Left ventricle myocardium superior (tissue), 1 donor: ENCODE data around the gene OBSCN. TPM values are rescaled to one million over a fixed set of nuclear protein-coding genes. Genes with fewer than 3 reads are reported as not detected.
"Not testable (repeated sequence)": the region's sequence is repeated elsewhere in the genome, so short reads cannot be mapped to it uniquely, and the experiment has no call there.

Experiments
- ATAC-seq: fragments of 200-7000 bp; cut with Tn5 transposase; one replicate; pipeline ENCODE4 v1.9.1; 2020; ENCODE audit warnings: mild to moderate bottlenecking, moderate library complexity
- DNase-seq: peaks from one replicate; pipeline ENCODE4 v3.0.0-alpha.2; 2020
- intact Hi-C: fragments of 100-400 bp; cut with micrococcal nuclease; formaldehyde crosslinking; loops from one replicate; pipeline ENCODE4 v1.11.0; 2022
- total RNA-seq: library from RNA; stranded (reverse); fragmentation: NEBNext Ultra II Directional; extraction: Animal tissue kit (Norgen Biotek cat#: 25700); gene quantifications from one replicate; pipeline ENCODE4 v1.2.1, GENCODE V29; 2021
- donor health status: DM: no; HTN: yes; CAD: no; lungs with severe emphysema.

OBSCN gene
- total RNA-seq, 1 donor from 2014 or later: 316 TPM

DNA sequence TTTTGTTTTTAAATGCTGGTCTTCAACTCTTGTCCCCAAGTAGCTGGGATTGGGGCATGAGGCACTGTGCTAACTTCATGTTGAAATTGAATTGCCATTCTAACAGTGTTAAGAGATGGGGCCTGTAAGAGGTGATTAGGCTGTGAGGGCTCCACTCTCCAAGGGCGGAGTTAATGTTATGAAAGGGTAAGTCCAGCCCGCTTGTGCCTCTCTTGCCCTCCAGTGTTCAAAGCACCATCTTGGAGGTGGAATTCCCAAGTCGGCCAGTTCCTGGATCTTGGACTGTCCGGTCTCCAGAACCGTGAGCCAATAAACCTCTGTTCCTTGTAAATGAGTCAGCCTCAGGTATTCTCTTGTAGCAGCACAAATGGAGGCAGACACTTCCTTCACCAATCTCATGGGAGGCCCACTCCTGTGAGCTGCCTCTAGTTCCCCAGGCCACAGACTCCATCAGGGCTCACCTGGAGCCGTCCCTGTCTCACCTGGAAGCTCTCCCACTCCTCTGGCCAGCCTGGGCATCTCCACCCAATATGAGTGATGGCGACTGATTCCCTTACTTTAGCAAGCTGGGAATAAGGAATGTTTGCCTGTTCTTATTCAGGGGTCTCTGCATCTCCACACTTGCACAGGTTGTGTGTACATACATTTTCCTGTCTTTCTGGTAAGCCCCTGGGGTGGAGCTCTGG lies 26.7 kb upstream of the OBSCN start:
- intact Hi-C loops: no loop called here
- ATAC-seq: no peak
- DNase-seq: no peak

DNA sequence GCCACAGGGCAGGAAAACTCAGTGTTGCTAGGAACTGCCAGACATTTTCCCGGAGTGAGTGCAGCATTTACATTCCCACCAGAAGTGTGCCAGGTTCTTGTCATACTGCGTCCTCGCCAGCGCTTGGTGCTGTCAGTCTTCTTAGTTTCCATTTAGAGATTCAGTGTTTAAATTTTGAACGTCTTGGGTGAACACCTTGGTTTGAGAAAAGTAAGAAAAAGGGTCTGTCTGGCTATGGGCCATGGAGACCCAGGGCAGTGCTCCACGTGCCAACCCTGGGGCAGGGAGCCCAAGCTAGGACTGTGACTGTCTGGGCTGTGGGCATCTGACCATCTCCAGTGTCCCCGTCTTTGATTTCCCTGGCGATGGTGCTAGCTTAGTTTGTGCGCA lies 26.2 kb upstream of the OBSCN start:
- intact Hi-C loops: no loop called here
- no peak for ATAC-seq

DNA sequence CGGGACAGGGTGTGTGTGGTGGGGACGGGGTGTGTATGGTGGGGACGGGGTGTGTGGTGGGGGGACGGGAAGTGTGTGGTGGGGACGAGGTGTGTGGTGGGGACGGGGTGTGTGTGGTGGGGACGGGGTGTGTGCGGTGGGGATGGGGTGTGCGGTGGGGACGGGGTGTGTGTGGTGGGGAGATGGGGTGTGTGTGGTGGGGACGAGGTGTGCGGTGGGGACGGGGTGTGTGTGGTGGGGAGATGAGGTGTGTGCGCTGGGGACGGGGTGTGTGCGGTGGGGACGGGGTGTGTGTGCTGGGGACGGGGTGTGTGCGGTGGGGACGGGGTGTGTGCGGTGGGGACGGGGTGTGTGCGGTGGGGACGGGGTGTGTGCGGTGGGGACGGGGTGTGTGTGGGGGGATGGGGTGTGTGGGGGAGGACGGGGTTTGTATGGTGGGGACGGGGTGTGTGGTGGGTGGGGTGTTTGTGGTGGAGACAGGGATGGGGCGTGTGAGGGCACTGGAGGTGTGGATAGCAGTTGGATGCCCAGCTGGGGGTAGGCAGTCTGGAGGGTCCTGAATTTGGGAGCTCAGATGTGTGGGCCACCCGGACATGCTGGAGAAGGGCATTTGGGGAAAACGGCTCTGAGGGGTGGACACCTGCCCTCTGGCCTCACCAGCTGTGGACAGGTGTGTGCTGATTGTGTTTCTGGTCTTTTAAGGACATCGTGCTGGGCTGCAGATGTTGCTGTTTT lies 25.4 kb upstream of the OBSCN start:
- intact Hi-C loops: no loop called here
- ATAC-seq (no peak), DNase-seq (no peak)

More for the DNA sequence above, 26.2 kb upstream of the OBSCN start:
- no peak for DNase-seq

DNA sequence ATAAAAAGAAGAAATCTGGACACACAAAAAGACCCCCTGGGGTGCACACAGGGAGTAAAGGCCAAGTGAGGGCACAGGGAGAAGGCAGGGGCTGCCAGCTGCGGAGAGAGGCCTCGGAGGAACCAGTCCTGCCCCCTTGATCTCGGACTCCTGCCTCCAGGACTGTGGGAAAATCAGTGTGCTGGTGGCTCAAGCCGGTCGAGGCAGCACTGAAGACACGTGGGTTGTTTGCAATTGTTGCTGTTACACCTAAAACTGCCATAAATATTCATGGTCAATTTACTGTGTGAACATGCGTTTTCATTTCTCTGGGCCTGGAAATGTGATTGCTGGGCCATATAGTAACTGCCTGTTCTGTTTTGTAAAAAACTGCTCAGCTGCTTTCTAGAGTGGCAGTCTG lies 23.7 kb upstream of the OBSCN start:
- ATAC-seq (no peak), DNase-seq (no peak)
- intact Hi-C loops: no loop called here

DNA sequence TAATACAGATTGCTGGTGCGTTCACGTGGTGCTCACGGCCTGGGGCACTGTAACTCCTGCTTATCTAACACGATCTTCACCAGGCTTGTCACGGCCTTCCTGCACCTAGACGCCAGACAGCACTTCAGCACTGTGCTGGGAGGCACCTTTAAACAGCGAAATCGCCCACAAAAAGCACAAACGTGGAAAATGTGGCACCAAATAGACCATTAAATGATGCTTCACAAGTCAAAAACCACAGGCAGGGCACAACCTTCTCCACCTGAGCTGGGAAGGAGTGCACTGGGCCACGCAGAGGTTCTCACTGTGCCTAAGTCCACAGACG lies 22.2 kb upstream of the OBSCN start:
- DNase-seq (no peak), ATAC-seq (no peak)
- intact Hi-C loops: no loop called here

DNA sequence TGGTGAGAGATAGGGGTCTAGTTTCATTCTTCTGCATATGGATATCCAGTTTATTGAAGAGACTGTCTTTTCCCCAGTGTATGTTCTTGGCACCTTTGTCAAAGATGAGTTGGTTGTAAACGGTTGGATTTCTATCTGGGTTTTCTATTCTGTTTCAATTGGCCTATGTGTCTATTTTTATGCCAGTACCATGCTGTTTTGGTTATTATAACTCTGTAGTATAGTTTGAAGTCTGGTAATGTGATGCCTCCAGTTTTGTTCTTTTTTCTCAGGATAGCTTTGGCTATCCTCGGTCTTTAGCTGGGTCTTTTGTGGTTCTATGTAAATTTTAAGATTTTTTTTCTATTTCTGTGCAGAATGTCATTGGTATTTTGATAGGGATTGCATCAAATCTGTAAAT lies 19.6 kb upstream of the OBSCN start:
- DNase-seq, intact Hi-C loops, ATAC-seq: not testable (repeated sequence)

DNA sequence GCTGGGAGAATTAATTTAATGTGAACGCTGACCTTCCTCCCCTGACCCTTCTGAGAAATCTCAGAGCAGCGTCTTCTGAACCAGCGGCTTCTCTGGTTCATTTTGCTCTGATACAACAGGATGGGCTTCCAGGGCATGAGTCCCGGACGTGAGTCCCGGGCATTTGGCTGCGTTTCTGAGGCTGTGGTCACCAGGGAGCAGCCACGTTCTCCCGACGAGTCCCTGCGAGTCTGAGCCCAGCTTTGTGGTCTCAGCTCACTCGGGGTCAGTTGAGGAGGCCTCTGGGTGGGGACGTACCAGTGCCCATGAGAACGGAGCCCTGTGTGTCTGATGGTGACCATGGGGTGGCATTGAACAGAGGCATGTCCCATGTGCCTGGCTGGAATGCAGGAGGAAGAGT lies 17.7 kb upstream of the OBSCN start:
- DNase-seq: no peak
- no peak for ATAC-seq
- intact Hi-C loops: no loop called here

DNA sequence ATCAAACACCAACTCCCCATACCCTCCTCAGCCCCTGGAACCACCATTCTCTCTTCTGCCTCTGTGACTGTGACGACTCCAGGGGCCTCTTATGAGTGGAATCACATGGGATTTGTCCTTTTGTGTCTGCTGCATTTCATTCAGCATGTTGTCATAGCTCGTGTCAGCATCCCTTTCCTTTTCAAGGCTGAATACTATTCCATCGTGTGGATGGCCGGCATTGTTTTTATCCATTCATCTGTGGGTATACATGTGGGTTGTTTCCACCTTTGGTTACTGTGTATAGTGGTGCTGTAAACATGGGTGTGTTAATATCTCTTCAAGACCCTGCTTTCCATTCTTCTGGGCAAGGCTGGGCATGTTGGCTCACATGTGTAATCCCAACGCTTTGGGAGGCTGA lies 17.1 kb upstream of the OBSCN start:
- DNase-seq (no peak), ATAC-seq (no peak)
- intact Hi-C loops: no loop called here

DNA sequence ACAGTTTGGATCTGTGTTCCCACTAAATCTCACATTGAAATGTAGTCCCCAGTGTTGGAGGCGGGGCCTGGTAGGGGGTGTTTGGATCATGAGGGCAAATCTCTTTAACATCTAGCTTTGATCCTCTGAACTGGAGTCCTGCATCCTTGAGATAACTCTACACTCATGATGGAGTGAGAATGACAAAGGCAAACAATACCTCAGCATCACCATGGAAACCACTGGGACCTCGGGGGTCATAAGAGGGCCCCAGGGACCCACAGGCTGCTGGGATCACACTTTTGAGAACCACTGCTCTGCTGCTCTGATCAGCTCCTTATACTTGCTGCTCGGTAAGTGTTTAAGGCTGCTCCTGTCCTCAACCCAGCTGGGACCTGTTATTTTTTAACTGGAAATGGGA lies 13.4 kb upstream of the OBSCN start:
- intact Hi-C loops: no loop called here
- DNase-seq (no peak), ATAC-seq (no peak)

DNA sequence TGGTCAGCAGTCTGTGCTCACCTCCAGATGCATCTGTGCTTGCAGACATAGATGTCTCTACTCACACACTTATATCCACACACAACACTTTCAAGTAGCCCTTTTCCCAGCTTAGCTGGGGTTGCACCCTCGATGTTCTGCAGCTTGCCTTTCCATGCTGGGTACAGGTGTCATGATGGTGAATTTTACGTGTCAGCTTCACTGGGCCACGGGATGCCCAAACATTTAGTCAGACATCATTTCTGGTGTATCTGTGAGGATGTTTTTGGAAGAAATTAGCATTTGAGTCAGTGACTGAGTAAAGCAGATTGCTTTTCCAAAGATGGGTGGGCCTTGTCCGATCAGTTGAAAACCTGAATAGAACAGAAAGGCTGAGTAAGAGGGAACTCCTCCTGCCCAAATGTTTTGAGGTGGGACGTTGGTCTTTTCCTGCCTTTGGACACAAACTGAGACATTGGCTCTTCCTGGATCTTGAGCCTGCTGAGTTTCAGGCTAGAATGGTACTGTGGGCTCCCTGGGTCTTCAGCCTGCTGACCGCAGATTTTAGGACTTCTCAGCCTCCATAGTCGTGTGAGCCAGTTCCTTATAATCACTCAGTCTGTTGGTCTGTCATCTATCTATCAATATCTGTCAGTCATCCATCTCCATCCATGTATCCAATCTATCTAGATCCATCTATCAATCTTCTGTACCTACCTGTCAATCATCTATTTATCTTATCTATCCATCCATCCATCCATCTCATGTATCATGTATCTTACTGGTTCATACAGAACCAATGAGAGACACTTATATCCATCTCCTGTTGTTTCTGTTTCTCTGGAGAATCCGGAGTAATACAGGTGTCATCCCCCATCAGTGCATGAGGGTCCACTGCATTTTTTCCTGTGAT lies 12.7 kb upstream of the OBSCN start:
- DNase-seq (no peak), ATAC-seq (no peak)
- intact Hi-C loops: no loop called here

DNA sequence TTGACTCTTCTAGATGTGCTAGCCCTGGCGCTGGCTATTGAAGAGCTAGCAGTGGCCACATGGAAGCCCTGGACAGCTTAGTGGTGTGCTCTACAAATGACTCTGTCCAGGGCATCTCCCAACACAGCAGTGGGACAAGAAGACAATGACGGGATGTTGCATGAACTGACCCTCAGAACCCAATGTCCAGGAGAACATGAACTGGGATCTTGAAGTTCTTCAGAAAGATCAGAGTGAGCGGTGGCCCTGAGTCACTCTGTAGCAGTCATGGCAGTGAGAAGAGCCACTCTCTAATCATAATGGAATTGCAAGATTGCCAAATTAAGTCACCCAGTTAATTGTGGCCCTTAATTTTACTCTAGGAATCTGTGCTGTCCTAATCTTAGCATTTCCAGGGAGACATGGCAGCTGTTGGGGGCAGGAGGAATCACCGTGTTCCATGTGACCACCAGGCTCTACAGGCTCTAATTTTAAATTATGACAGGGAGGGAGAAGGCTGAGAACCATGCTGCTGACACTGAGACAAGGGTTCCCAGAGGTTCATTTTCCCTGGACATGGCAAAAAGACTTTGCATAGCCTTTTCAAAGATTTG lies 10.2 kb upstream of the OBSCN start:
- ATAC-seq: peak; percentile 96
- intact Hi-C loops: no loop called here
- no peak for DNase-seq

DNA sequence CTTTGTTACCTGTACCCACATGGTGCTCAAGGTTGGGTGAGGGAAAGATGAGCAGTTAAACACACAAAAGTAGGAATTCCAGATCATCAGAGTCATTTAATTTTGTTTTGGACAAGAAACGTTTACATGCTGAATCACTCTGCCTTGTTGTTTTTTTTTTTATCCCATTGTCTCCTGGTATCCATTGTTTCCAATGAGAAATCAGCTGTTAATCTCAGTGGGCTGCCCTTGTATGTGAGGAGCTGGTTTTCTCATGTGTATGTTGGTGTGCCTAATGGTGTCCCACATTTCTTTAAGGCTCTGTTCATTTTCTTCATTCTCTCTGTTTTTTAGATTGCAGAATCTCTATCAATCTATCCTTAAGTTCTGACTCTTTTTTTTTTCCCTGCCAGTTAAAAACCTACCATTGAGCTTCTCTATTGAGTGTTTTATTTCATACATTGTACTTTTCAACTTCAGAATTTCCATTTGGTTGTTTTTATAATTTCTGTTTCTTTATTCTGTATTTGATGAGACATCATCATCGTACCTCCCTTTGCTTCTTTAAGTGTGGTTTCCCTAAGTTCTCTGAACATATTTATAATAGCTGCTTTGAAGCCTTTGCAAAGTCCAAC lies 8.8 kb upstream of the OBSCN start:
- ATAC-seq (no peak), DNase-seq (no peak)
- intact Hi-C loops: no loop called here

DNA sequence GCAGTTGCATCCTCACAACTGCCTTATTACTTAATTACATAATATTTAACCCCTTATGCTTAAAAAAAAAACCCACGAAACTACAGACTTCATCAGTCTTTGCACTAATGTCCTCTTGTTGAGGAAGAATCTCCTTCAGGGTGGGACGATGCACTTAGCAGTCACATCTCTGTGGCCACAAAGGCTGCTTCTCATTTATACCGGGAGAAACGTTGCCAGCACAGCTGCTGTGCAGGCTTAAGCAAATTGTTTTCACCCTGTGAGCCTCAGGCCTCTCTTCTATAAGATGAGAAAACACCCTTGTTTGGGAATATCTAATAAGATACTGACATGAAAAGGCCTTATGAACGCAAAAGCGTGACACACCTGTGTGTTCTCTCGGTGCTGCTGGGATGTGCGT lies 2.9 kb upstream of the OBSCN start:
- DNase-seq: no peak
- ATAC-seq: no peak
- intact Hi-C loops: no loop called here

DNA sequence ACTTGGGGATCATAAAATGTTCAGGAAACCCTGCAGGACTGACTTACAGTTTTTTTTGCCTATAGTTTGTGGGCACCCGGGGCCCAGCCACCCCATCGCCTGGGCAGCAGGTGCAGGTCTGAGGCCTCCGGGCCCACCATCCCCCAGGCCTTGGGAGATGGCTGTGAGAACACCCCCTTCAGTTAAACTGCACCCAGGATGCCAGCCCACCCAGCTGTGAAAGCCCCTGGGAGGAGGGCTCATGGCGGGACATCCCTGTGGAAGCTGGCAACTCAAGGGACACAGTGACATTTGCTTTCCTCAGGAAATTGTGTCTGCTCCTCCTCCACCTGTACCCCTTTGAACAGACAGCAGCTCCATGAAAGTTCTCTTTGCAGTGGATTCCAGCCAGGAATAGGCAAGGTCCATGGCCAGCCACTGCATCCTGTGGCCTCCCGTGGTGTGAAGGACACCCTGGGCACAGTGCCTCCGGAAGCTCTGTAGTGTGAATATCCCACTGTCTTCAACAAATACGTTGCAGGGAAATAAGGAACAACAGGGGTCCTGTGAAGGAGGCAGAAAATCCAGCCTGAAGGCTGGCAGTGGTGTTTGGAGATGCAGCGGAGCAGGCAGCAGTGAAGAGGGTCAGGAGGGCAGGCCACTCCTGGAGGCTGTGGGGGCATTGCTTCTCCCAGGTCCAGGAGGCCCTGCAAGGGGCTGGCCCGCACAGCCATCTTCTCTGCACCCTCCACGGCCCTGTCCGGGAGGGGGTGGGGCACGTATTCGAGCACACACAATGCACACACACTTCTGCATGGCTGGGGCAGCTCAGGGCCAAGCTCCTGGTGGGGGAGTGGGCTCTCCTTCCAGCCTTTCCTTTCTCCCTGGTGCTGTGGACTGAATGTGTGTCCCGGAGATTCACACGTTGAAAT lies 2.1 kb upstream of the OBSCN start:
- intact Hi-C loops: no loop called here
- DNase-seq (no peak), ATAC-seq (no peak)

DNA sequence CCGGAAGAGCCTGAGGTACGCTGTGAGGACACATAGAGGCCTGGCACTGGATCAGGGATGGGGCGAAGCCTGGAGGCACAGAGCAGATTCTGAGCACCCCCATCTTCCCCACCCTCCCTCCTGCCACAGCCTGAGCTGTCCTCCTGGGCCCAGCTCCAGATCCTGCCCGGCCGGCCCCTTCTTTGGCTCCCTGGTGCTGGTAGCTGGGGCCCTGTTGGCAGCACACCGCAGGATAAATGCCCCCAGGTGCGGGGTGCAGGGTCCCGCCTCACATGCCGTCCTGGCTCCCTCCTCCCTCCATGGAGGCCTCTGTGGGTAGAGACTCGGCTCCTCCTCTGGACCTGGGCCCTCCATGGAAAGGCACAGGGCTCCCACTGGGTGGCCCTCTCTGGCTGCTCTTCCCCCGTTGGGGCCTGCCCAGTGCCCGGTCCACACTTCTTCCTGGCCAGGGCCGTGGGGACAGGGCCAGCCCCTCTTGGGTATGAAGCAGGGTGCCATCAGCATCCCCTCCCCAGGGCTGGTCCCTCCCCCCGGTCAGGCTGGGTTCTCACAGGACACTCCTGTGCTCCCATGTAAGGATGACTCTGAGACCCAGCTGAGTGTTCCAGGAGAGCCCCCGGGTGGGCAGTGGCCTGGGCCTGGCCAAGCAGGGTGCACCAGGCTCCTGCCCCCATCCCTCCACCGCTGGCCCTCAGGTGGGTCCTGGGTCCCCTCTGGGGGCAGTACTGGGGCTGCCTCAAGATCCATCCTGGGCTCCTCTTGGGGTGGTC lies 1.1 kb upstream of the OBSCN start:
- DNase-seq (peak; percentile 51), ATAC-seq (peak; percentile 5)
- intact Hi-C loops: no loop called here

DNA sequence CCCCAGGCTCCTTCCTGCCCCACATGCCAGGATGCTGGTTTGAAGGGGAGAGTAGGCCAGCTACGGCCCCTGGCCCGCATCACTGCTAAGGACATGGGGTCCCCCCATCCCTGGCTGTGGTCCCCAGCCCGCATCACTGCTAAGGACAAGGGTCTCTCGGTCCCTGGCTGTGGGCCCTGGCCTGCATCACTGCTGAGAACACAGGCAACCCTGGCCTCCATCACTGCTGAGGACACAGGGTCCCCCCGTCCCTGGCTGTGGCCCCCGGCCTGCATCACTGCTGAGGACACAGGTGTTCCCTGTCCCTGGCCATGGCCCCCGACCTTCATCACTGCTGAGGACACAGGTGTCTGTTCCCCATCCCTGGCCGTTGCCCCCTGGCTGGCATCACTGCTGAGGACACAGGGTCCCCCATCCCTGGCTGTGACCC lies 448 bp upstream of the OBSCN start:
- intact Hi-C loops: no loop called here
- ATAC-seq: no peak
- DNase-seq: no peak

DNA sequence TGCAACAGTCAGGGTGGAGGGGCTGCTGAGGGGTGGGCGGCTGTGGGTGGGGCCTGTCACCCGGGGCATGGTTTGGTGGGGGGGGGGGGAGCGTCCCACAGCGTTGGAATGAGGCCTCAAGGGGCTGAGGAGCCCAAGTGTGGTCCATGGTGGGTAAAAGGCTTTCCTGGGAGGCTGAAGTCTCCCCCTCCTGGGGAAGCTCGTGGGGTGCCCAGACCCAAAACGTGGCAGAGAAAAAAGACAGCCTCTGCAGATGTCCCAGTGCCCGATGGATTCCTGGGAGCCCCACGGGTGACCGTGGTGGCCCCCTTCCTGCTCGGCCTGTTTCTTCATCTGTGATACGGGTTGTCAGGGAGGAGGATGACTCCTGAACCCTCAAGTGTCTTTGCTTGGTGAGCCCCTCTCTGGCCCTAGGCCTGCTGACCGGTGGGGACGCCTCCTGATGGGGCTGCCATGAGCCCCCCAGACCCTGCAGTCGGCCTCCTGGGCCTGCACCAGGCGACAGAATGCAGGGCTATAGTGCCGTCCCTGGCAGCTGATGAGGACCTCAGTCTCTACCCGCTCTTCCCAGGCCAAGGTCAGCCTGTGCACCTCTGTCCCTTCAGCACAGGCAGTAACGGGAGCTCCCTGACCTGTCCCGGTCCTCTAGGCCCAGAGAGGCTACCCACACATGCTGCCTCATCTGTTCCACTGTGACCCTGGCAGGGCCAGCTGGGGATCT lies 1.1 kb downstream of the OBSCN start:
- intact Hi-C loops: no loop called here
- DNase-seq (no peak), ATAC-seq (peak; percentile 8)
